GM10266 (cell line): ENCODE measurements around the gene TMEM273.

Experiments
- DNase-seq: peaks from one replicate; pipeline ENCODE4 v3.0.0; 2012; ENCODE audit errors: extremely low spot score
- CTCF ChIP-seq: IDR thresholded peaks from 2 replicates; pipeline ENCODE4 v1.5.1; 2012; ENCODE audit warnings: mild to moderate bottlenecking, low read depth; ENCODE audit not compliant: control insufficient read depth, insufficient read depth; ENCODE audit errors: missing control alignments

Gene TMEM273

GRCh38 chr10:49133706-49134248 lies 54.4 kb downstream of the TMEM273 start, which contains the start of gene FAM170B:
Gene FAM170B (minus strand): TSS chr10:49134021. CDS start chr10:49133918, 103 bp downstream.
- DNase-seq, result no peak
- no peak for TF ChIP-seq CTCF

GRCh38 chr10:49132362-49132737 lies 55.8 kb downstream of the TMEM273 start:
- no peak for TF ChIP-seq CTCF
- DNase-seq, result no peak

GRCh38 chr10:49131507-49132361 lies 56.5 kb downstream of the TMEM273 start:
- TF ChIP-seq CTCF, result no peak

GRCh38 chr10:49129376-49129775 lies 58.8 kb downstream of the TMEM273 start:
- DNase-seq, result no peak
- TF ChIP-seq CTCF, result no peak

More at GRCh38 chr10:49131507-49132361, 56.5 kb downstream of the TMEM273 start:
- no peak for DNase-seq

- DNase-seq, result no peak
- TF ChIP-seq CTCF, result no peak
These were observed 59.3 kb downstream of the TMEM273 start for GRCh38 chr10:49128854-49129253.

GRCh38 chr10:49123981-49124950 lies 63.9 kb downstream of the TMEM273 start:
- no peak for DNase-seq
- TF ChIP-seq CTCF, result no peak
